SU-DHL-6 (cell line): Measurements from ENCODE around the gene OSBPL2.

Source experiments
- H2AFZ ChIP-seq: fragments of 200-600 bp; sonication (generic); 2 replicates; pipeline ENCODE4 v1.6.1; 2014; ENCODE audit warnings: low read depth, mild to moderate bottlenecking, moderate library complexity, mixed read lengths, antibody characterized with exemption, low read length; ENCODE audit not compliant: severe bottlenecking
- H3F3A ChIP-seq: fragments of 200-600 bp; shearing (Covaris generic); 2 replicates; pipeline ENCODE4 v1.6.0; 2016; ENCODE audit warnings: antibody characterized with exemption, mild to moderate bottlenecking; ENCODE audit not compliant: insufficient read depth
- H3K27ac ChIP-seq: fragments of 200-600 bp; sonication (generic); 2 replicates; pipeline ENCODE4 v1.5.1; 2016; ENCODE audit warnings: low read depth, mild to moderate bottlenecking, low read length, moderate library complexity, mixed read lengths
- H3K27me3 ChIP-seq: fragments of 200-600 bp; sonication (generic), shearing (Covaris generic); 2 replicates; pipeline ENCODE4 v1.6.0; 2014; ENCODE audit warnings: mild to moderate bottlenecking, low read length
- H3K36me3 ChIP-seq: fragments of 200-600 bp; sonication (generic); 2 replicates; pipeline ENCODE4 v1.6.1; 2014; ENCODE audit warnings: mild to moderate bottlenecking, low read length, mixed read lengths
- H3K4me2 ChIP-seq: fragments of 300-600, 200-600 bp; shearing (Covaris generic), sonication (generic); 2 replicates; pipeline ENCODE4 v1.6.0; 2014; ENCODE audit warnings: low read length, low read depth, mild to moderate bottlenecking; ENCODE audit not compliant: poor library complexity, severe bottlenecking
- H3K4me3 ChIP-seq: fragments of 200-600 bp; sonication (generic); 2 replicates; pipeline ENCODE4 v1.5.1; 2014; ENCODE audit warnings: antibody characterized with exemption, low read length, mild to moderate bottlenecking, mixed read lengths; ENCODE audit not compliant: insufficient read depth, poor library complexity, severe bottlenecking
- H3K79me2 ChIP-seq: fragments of 200-600 bp; sonication (generic); 2 replicates; pipeline ENCODE4 v1.6.1; 2014; ENCODE audit warnings: mild to moderate bottlenecking, low read length, moderate library complexity; ENCODE audit not compliant: insufficient read depth
- H3K9ac ChIP-seq: fragments of 200-600 bp; sonication (generic); 2 replicates; pipeline ENCODE4 v1.7.0; 2014; ENCODE audit warnings: mild to moderate bottlenecking, low read length
- H3K9me2 ChIP-seq: fragments of 200-600 bp; sonication (generic); replicated peaks from 2 replicates; pipeline ENCODE4 v1.6.1; 2014; ENCODE audit warnings: low read length; ENCODE audit not compliant: insufficient read depth
- H3K9me3 ChIP-seq: fragments of 200-600 bp; sonication (generic); 2 replicates; pipeline ENCODE4 v1.6.1; 2014; ENCODE audit warnings: low read length, mixed read lengths; ENCODE audit not compliant: insufficient read depth
- H4K20me1 ChIP-seq: fragments of 200-600 bp; sonication (generic); 2 replicates; pipeline ENCODE4 v1.6.1; 2014; ENCODE audit warnings: low read depth, mild to moderate bottlenecking, antibody characterized with exemption, low read length, moderate library complexity, mixed read lengths
- EZH2phosphoT487 ChIP-seq: fragments of 200-600 bp; sonication (generic), shearing (Covaris generic); conservative IDR thresholded peaks from 2 replicates; pipeline ENCODE4 v1.6.1; 2018; ENCODE audit warnings: mild to moderate bottlenecking, antibody characterized with exemption, low read length, moderate library complexity, mixed read lengths
- TF ChIP-seq, protein P1 (sequence below): fragments of 200-600 bp; sonication (generic); IDR thresholded peaks from one replicate; pipeline ENCODE4 v1.5.1; 2017; ENCODE audit warnings: antibody characterized with exemption, mild to moderate bottlenecking, low read length, moderate library complexity; ENCODE audit not compliant: insufficient read depth, poor library complexity, severe bottlenecking

The OSBPL2 gene

GRCh38 chr20:62294516-62294915 lies 56.2 kb downstream of the OSBPL2 start:
- Histone ChIP-seq H3K4me2 (no peak overlapping the region), H3K4me3 (no peak overlapping the region)

GRCh38 chr20:62296724-62297448 lies 58.6 kb downstream of the OSBPL2 start:
- 0 out of 2 replicates have a peak, but pooled peaks cover 3% of the 10 kb centered on the region for H3F3A ChIP-seq
- TF ChIP-seq EZH2phosphoT487 = no peak
- TF ChIP-seq, protein P1, sequence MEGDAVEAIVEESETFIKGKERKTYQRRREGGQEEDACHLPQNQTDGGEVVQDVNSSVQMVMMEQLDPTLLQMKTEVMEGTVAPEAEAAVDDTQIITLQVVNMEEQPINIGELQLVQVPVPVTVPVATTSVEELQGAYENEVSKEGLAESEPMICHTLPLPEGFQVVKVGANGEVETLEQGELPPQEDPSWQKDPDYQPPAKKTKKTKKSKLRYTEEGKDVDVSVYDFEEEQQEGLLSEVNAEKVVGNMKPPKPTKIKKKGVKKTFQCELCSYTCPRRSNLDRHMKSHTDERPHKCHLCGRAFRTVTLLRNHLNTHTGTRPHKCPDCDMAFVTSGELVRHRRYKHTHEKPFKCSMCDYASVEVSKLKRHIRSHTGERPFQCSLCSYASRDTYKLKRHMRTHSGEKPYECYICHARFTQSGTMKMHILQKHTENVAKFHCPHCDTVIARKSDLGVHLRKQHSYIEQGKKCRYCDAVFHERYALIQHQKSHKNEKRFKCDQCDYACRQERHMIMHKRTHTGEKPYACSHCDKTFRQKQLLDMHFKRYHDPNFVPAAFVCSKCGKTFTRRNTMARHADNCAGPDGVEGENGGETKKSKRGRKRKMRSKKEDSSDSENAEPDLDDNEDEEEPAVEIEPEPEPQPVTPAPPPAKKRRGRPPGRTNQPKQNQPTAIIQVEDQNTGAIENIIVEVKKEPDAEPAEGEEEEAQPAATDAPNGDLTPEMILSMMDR = no peak
- no peak overlapping the region for H3K27ac ChIP-seq
- H3K9me3 ChIP-seq = no peaks in the 10 kb centered on the region
- no peak overlapping the region for H3K9ac ChIP-seq
- H3K4me3 ChIP-seq = no peak overlapping the region
- H2AFZ ChIP-seq = no peak overlapping the region
- no peaks in the 10 kb centered on the region for H3K27me3 ChIP-seq
- no peak overlapping the region for H3K4me2 ChIP-seq
- no peaks in the 10 kb centered on the region for H3K36me3 ChIP-seq
- H4K20me1 ChIP-seq = no peaks in the 10 kb centered on the region
- no peaks in the 10 kb centered on the region for H3K9me2 ChIP-seq
- no peaks in the 10 kb centered on the region for H3K79me2 ChIP-seq

More at GRCh38 chr20:62294516-62294915, 56.2 kb downstream of the OSBPL2 start:
- H3K36me3 ChIP-seq = no peaks in the 10 kb centered on the region
- no peaks in the 10 kb centered on the region for H3F3A ChIP-seq
- H2AFZ ChIP-seq = no peak overlapping the region
- H3K79me2 ChIP-seq = no peaks in the 10 kb centered on the region
- no peak overlapping the region for H3K9ac ChIP-seq
- H4K20me1 ChIP-seq = no peaks in the 10 kb centered on the region
- no peak overlapping the region for H3K27ac ChIP-seq
- TF ChIP-seq EZH2phosphoT487 = no peak
- TF ChIP-seq, protein P1 = no peak
- no peaks in the 10 kb centered on the region for H3K27me3 ChIP-seq
- H3K9me3 ChIP-seq = no peaks in the 10 kb centered on the region
- H3K9me2 ChIP-seq = no peaks in the 10 kb centered on the region

GRCh38 chr20:62297449-62298227 lies 59.3 kb downstream of the OSBPL2 start:
- no peaks in the 10 kb centered on the region for H3K9me2 ChIP-seq

More at GRCh38 chr20:62297449-62298227, 59.3 kb downstream of the OSBPL2 start:
- no peak overlapping the region for H3K9ac ChIP-seq
- no peaks in the 10 kb centered on the region for H3K79me2 ChIP-seq
- no peaks in the 10 kb centered on the region for H3K27me3 ChIP-seq
- no peaks in the 10 kb centered on the region for H4K20me1 ChIP-seq
- TF ChIP-seq, protein P1 = no peak
- TF ChIP-seq EZH2phosphoT487 = no peak
- H3K4me3 ChIP-seq = no peak overlapping the region
- no peak overlapping the region for H2AFZ ChIP-seq
- no peaks in the 10 kb centered on the region for H3K9me3 ChIP-seq
- H3K36me3 ChIP-seq = no peaks in the 10 kb centered on the region
- no peak overlapping the region for H3K27ac ChIP-seq
- H3K4me2 ChIP-seq = no peak overlapping the region
- 0 out of 2 replicates have a peak, but pooled peaks cover 3% of the 10 kb centered on the region for H3F3A ChIP-seq
